Natural killer cell (primary cell): ENCODE results near the gene PCDH1. TPM values are rescaled to one million over a fixed set of nuclear protein-coding genes. Genes with fewer than 3 reads are reported as not detected.

Experiments
- ATAC-seq, 3 donors: fragments of 150-1000 bp in 2 of 3; fragments of 200-7000 bp in 1 of 3; cut with Tn5 transposase; 1 replicate in 1 of 3; 2 replicates in 2 of 3; pipeline ENCODE4 v1.10.0; 2021; ENCODE audit warnings: mild to moderate bottlenecking in 2 of 3, moderate library complexity in 2 of 3
- DNase-seq, 2 donors: peaks; one replicate each; pipeline versions ENCODE4 v3.0.0 to v3.0.0-alpha.2; 2013 to 2021; ENCODE audit warnings: mixed read lengths in 1 of 2
- H3K27ac ChIP-seq: one replicate; pipeline ENCODE4 v1.5.1; 2013; ENCODE audit warnings: mild to moderate bottlenecking, low read length
- H3K27me3 ChIP-seq: one replicate; pipeline ENCODE4 v1.6.1; 2013; ENCODE audit warnings: low read length; ENCODE audit not compliant: control insufficient read depth, insufficient read depth
- H3K36me3 ChIP-seq: one replicate; pipeline ENCODE4 v1.6.1; 2013; ENCODE audit warnings: low read length; ENCODE audit not compliant: control insufficient read depth, insufficient read depth
- H3K4me1 ChIP-seq: one replicate; pipeline ENCODE4 v1.6.1; 2013; ENCODE audit warnings: low read length; ENCODE audit not compliant: control insufficient read depth, insufficient read depth
- H3K4me3 ChIP-seq: one replicate; pipeline ENCODE4 v1.5.1; 2013; ENCODE audit warnings: low read length
- H3K9me3 ChIP-seq: one replicate; pipeline ENCODE4 v1.6.1; 2013; ENCODE audit warnings: low read length; ENCODE audit not compliant: control insufficient read depth, insufficient read depth
- H3K27ac Mint-ChIP-seq, 2 donors: one replicate each; pipeline ENCODE4 v1.8.0; 2022; ENCODE audit warnings: mild to moderate bottlenecking in 2 of 2, mixed read lengths in 2 of 2, moderate library complexity in 1 of 2
- H3K27me3 Mint-ChIP-seq, 2 donors: one replicate each; pipeline ENCODE4 v1.8.0; 2022; ENCODE audit warnings: low read depth in 2 of 2, mixed read lengths in 2 of 2
- H3K36me3 Mint-ChIP-seq: one replicate; pipeline ENCODE4 v1.8.0; 2022; ENCODE audit warnings: mixed read lengths
- H3K4me1 Mint-ChIP-seq, 2 donors: one replicate each; pipeline ENCODE4 v1.8.0; 2022; ENCODE audit warnings: mixed read lengths in 2 of 2
- H3K4me3 Mint-ChIP-seq: one replicate; pipeline ENCODE4 v1.8.0; 2022; ENCODE audit warnings: mild to moderate bottlenecking, moderate library complexity, mixed read lengths
- H3K9me3 Mint-ChIP-seq, 2 donors: one replicate each; pipeline ENCODE4 v1.8.0; 2022; ENCODE audit warnings: mixed read lengths in 2 of 2
- WGBS: methylation state at CpG from one replicate; pipeline ENCODE4 v1.1.7; 2013; ENCODE audit warnings: missing lambda C conversion rate; ENCODE audit not compliant: insufficient coverage; 5-methylcytosine and 5-hydroxymethylcytosine counted together
- intact Hi-C: fragments of 100-400 bp; cut with micrococcal nuclease; formaldehyde crosslinking; loops from one replicate; pipeline ENCODE4 v1.14.2; 2022
- total RNA-seq, 4 donors: library from RNA; stranded (reverse); fragments of 120-200 nt in 1 of 4; gene quantifications; one replicate each; pipeline versions ENCODE4 v1.2.3 to v1.2.4, GENCODE V29; 2013 to 2022
- TF ChIP-seq, protein P1 (sequence below): fragments of 200-600 bp; IDR thresholded peaks from one replicate; pipeline ENCODE4 v1.8.0; 2022; ENCODE audit warnings: antibody characterized with exemption

Gene PCDH1
- total RNA-seq, 3 donors from 2014 or later (not counting 1 experiment from before 2014, with no cell fraction given), result 19.2 to 39.2 (median 32.1) TPM

GRCh38 chr5:141843156-141843927, 34.9 kb downstream of the PCDH1 start:
- no peaks in the 10 kb centered on the region for H3K36me3 ChIP-seq
- H3K4me3 Mint-ChIP-seq, result no peak overlapping the region
- TF ChIP-seq, protein P1, sequence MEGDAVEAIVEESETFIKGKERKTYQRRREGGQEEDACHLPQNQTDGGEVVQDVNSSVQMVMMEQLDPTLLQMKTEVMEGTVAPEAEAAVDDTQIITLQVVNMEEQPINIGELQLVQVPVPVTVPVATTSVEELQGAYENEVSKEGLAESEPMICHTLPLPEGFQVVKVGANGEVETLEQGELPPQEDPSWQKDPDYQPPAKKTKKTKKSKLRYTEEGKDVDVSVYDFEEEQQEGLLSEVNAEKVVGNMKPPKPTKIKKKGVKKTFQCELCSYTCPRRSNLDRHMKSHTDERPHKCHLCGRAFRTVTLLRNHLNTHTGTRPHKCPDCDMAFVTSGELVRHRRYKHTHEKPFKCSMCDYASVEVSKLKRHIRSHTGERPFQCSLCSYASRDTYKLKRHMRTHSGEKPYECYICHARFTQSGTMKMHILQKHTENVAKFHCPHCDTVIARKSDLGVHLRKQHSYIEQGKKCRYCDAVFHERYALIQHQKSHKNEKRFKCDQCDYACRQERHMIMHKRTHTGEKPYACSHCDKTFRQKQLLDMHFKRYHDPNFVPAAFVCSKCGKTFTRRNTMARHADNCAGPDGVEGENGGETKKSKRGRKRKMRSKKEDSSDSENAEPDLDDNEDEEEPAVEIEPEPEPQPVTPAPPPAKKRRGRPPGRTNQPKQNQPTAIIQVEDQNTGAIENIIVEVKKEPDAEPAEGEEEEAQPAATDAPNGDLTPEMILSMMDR, result no peak
- no peaks in the 10 kb centered on the region for H3K9me3 Mint-ChIP-seq
- no peak for ATAC-seq
- H3K4me1 ChIP-seq, result no peaks in the 10 kb centered on the region
- peaks cover 0 to 3% of the 10 kb centered on the region in 2 donors for H3K27me3 Mint-ChIP-seq
- 80% methylated on average over 5 of the region's 5 CpGs for WGBS
- H3K9me3 ChIP-seq, result no peaks in the 10 kb centered on the region
- H3K36me3 Mint-ChIP-seq, result no peaks in the 10 kb centered on the region
- H3K27ac Mint-ChIP-seq, result no peak overlapping the region
- no peak for DNase-seq
- H3K27me3 ChIP-seq, result no peaks in the 10 kb centered on the region
- H3K4me3 ChIP-seq, result no peak overlapping the region
- peaks cover 5 to 7% of the 10 kb centered on the region in 2 donors for H3K4me1 Mint-ChIP-seq
- intact Hi-C loops, result no loop called here
- H3K27ac ChIP-seq, result no peak overlapping the region

DNA sequence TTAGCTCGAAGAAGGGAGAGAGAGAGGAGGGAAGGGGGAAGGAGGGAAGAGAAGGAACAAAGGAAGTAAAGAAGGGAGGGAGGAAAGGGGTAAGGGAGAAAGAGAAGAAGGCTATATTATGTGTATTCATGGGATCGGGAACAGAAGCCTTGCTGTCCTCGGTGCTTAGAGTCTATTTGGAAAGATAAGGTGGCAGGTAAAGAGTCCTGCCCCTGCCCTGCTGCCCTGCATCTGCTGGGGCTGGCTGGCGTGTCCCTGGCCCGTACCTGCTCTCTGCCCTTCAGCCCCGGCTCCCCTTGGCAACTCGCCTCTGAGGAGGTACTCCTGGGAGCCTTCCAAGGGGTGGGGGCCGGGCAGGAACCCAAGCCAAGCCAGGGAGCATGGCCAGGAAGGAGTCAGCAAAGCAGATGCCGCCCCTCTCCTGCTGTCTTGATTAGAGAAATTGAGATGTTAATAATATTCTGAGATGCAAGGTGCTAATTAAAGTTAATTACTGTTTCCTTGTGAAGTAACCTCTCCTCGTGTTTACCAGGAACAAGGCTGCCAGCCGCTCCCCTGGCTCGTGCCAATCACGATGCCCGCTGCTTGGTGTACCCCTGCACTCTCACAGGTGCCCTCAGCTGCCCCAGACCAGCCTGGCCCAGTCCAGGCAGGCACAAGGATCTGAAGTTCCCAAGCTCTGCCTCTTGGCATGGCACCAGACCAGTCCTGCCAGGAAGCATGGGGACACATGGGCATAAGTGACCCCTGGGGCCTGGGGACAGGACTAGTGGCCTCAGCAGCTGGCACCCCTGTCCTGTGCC, 36.6 kb downstream of the PCDH1 start:
- H3K4me1 ChIP-seq, result no peaks in the 10 kb centered on the region
- WGBS, result 83% methylated on average over 14 of the region's 14 CpGs
- Mint-ChIP-seq H3K4me3 (no peak overlapping the region), H3K9me3 (no peaks in the 10 kb centered on the region), H3K27me3 (peaks cover 0 to 3% of the 10 kb centered on the region in 2 donors), H3K27ac (no peak overlapping the region), H3K36me3 (no peaks in the 10 kb centered on the region), H3K4me1 (peaks cover 5 to 6% of the 10 kb centered on the region in 2 donors)
- H3K27ac ChIP-seq, result no peak overlapping the region
- TF ChIP-seq, protein P1, result no peak
- H3K9me3 ChIP-seq, result no peaks in the 10 kb centered on the region
- intact Hi-C loops, result no loop called here
- DNase-seq (no peak), ATAC-seq (no peak)
- no peaks in the 10 kb centered on the region for H3K27me3 ChIP-seq
- H3K4me3 ChIP-seq, result no peak overlapping the region
- no peaks in the 10 kb centered on the region for H3K36me3 ChIP-seq

DNA sequence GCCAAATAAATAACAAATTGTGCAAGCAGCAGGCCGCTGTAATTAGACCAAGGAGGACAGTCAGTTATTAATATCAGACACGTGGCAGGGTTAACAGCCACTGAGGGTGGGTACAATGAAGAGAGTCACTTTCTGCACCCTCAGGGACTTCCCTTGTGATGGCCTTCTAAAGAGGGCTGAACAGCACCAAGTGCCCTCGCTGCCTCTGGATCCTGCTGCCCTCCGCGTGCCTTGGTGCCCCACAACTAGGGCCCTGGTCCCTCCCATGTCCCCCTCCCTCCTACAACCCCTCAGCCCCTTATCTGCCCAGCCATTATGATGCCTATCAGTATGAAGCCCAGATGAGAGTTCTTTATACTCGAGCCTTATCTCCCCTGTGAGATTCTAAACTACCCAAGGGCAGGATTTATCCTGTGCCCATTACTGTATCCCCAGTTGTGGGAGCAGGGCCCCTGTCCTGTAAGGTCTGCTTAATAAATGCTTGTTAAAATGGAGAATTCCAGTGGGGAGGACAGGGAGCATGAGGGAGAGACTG, 37.3 kb downstream of the PCDH1 start:
- H3K9me3 Mint-ChIP-seq, result no peaks in the 10 kb centered on the region
- Histone ChIP-seq H3K4me3 (no peak overlapping the region), H3K9me3 (no peaks in the 10 kb centered on the region), H3K4me1 (peaks cover 3% of the 10 kb centered on the region), H3K27me3 (no peaks in the 10 kb centered on the region), H3K36me3 (no peaks in the 10 kb centered on the region), H3K27ac (no peak overlapping the region)
- H3K27ac Mint-ChIP-seq, result no peak overlapping the region
- peaks cover 0 to 5% of the 10 kb centered on the region in 2 donors for H3K27me3 Mint-ChIP-seq
- ATAC-seq (no peak), DNase-seq (no peak)
- WGBS, result 85% methylated on average over 6 of the region's 6 CpGs
- TF ChIP-seq, protein P1, result no peak
- intact Hi-C loops, result no loop called here
- H3K4me1 Mint-ChIP-seq, result peaks cover 1 to 3% of the 10 kb centered on the region in 2 donors
- no peak overlapping the region for H3K4me3 Mint-ChIP-seq
- H3K36me3 Mint-ChIP-seq, result no peaks in the 10 kb centered on the region
